Fibroblast of pulmonary artery (primary cell): ENCODE results near the gene NPLOC4.

Experiments
- DNase-seq: peaks from one replicate; pipeline ENCODE4 v3.0.0-alpha.2; 2010; ENCODE audit warnings: low read depth
- H3K4me3 ChIP-seq: replicated peaks from 2 replicates; pipeline ENCODE4 v1.5.1; 2011; ENCODE audit warnings: low read depth, mild to moderate bottlenecking, control low read depth, low read length, moderate library complexity
- CTCF ChIP-seq: IDR thresholded peaks from 2 replicates; pipeline ENCODE4 v1.5.1; 2011; ENCODE audit warnings: mild to moderate bottlenecking, control low read depth, low read length, inconsistent platforms; ENCODE audit errors: missing control alignments

Gene NPLOC4

GRCh38 chr17:81636505-81637288 is at the start of gene NPLOC4, which contains the start of gene TSPAN10:
TSS of gene NPLOC4 (minus strand) at chr17:81637112. CDS start at chr17:81636930, 182 bp downstream.
TSS of gene TSPAN10 (plus strand) at chr17:81637196. CDS start at chr17:81642413, 5,217 bp downstream.
- peak; percentile 88 for DNase-seq
- H3K4me3 ChIP-seq: peak within 1 kb of the TSS; percentile 93
- no peak for TF ChIP-seq CTCF

GRCh38 chr17:81686614-81687013 is 49.7 kb upstream of the NPLOC4 start:
- no peak for TF ChIP-seq CTCF
- no peak overlapping the region for H3K4me3 ChIP-seq
- no peak for DNase-seq

- TF ChIP-seq CTCF: no peak
- peak overlapping the region; percentile 87 for H3K4me3 ChIP-seq
- DNase-seq: peak; percentile 46
Observed at GRCh38 chr17:81685108-81685507, 48.2 kb upstream of the NPLOC4 start.

GRCh38 chr17:81684442-81684911 is 47.6 kb upstream of the NPLOC4 start:
- no peak for TF ChIP-seq CTCF

GRCh38 chr17:81683584-81684441 is 46.9 kb upstream of the NPLOC4 start, which contains the start of the genes ARL16 and HGS:
TSS of gene ARL16 (minus strand) at chr17:81683797. CDS start at chr17:81683753, 44 bp downstream.
TSS of gene HGS (plus strand) at chr17:81684011. CDS start at chr17:81684067, 56 bp downstream.
- no peak for TF ChIP-seq CTCF
- peak within 1 kb of the TSS; percentile 87 for H3K4me3 ChIP-seq
- DNase-seq: peak; percentile 99

More at GRCh38 chr17:81684442-81684911, 47.6 kb upstream of the NPLOC4 start:
- DNase-seq: no peak
- peak overlapping the region; percentile 87 for H3K4me3 ChIP-seq

- DNase-seq: no peak
- no peak for TF ChIP-seq CTCF
- peak overlapping the region; percentile 87 for H3K4me3 ChIP-seq
Observed at GRCh38 chr17:81683208-81683583, 46.3 kb upstream of the NPLOC4 start.
